ENCODE results near the gene AHCY. TPM values are rescaled to one million over a fixed set of nuclear protein-coding genes. Genes with fewer than 3 reads are reported as not detected.

Gene AHCY
- total RNA-seq, 1 donor from 2014 or later, result 199 TPM

DNA sequence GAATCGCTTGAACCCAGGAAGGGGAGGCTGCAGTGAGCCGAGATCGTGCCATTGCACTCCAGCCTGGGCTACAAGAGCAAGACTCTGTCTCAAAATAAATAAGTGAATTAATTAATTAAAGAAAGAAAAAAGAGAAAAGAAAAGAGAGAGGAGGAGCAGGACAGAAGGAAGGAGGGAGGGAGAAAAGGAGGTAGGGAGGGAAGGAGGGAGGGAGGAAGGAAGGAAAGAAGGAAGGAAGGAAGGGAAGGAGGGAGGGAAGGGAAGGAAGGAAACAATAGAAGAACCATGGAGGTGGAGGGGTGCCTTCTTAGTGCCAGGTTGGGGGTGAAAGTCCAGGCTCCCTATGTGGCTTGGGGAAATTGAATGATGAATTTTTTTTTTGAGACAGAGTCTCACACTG, 6.5 kb upstream of the AHCY start:
- no peaks in the 10 kb centered on the region for H3K36me3 ChIP-seq (ENCODE audit: control insufficient read depth, insufficient read depth, low read length)
- DNase-seq (ENCODE audit: low read depth), result no peak
- TF ChIP-seq, protein P1, sequence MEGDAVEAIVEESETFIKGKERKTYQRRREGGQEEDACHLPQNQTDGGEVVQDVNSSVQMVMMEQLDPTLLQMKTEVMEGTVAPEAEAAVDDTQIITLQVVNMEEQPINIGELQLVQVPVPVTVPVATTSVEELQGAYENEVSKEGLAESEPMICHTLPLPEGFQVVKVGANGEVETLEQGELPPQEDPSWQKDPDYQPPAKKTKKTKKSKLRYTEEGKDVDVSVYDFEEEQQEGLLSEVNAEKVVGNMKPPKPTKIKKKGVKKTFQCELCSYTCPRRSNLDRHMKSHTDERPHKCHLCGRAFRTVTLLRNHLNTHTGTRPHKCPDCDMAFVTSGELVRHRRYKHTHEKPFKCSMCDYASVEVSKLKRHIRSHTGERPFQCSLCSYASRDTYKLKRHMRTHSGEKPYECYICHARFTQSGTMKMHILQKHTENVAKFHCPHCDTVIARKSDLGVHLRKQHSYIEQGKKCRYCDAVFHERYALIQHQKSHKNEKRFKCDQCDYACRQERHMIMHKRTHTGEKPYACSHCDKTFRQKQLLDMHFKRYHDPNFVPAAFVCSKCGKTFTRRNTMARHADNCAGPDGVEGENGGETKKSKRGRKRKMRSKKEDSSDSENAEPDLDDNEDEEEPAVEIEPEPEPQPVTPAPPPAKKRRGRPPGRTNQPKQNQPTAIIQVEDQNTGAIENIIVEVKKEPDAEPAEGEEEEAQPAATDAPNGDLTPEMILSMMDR (IDR thresholded peaks at IDR 0.05; ENCODE audit: insufficient read depth, low read length, poor library complexity, severe bottlenecking), result no peak
- peaks cover 7% of the 10 kb centered on the region for H3K27me3 ChIP-seq (ENCODE audit: control insufficient read depth, insufficient read depth, low read length)
- no peak overlapping the region for H3K4me3 ChIP-seq (ENCODE audit: low read depth, low read length)

DNA sequence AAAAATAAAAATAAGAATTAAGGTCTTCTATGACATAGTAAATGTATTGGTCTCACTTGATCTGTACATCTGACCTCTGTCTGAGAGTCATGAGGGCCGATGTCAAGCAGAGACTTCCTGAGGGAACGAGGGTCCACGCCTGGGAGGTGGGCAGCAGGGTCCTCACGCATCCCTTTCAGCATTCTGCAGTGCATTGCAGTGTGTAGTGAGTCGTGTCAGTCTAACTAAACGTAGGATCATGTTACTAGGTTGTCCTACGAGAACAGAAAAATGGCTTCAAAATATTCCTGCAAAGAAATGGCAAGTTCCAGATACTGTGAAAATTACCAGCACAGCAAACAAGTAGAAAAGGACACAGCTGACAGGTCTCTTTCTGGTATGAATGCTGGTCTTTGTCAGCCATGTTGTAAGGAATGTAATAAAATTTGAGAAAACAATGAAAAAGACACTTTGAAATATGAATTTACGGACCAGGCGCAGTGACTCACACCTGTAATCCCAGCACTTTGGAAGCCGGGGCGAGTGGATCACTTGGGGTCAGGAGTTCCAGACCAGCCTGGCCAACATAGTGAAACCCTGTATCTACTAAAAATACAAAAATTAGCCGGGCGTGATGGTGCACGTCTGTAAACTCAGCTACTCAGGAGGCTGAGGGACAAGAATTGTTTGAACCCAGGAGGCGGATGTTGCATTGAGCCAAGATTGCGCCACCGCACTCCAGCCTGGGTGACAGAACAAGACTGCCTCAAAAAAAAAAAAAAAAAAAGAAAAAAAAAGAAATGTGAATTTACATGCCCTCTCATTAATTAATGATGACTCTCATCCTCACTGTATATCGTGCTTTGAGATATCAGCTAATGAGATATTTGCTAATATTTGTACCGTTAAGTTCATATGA, 2.4 kb upstream of the AHCY start:
- TF ChIP-seq, protein P1 (IDR thresholded peaks at IDR 0.05; ENCODE audit: insufficient read depth, low read length, poor library complexity, severe bottlenecking), result no peak
- Histone ChIP-seq H3K36me3 (ENCODE audit: control insufficient read depth, insufficient read depth, low read length) (no peaks in the 10 kb centered on the region), H3K4me3 (ENCODE audit: low read depth, low read length) (no peak overlapping the region), H3K27me3 (ENCODE audit: control insufficient read depth, insufficient read depth, low read length) (no peaks in the 10 kb centered on the region)
- DNase-seq (ENCODE audit: low read depth), result no peak

DNA sequence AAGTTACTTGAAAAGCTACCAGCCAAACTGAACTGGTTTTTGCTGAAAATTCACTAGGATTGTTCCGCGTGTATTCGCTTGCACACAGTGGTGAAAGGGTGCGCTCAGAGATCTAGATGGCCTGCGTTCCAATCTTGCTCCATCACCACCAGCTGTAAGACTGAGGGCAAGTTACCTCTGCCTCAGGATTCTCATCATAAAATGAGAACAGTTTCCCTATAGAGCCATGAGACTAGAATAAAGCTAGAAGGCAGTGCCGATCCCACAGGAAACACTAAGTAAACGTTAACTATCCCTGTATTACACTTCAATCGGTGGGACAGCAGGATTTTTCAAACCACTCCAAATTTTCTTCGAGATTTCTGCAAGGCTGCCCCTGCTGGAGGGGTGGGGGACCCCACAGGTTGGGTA, 838 bp downstream of the AHCY start:
- DNase-seq (ENCODE audit: low read depth), result no peak
- Histone ChIP-seq H3K27me3 (ENCODE audit: control insufficient read depth, insufficient read depth, low read length) (no peaks in the 10 kb centered on the region), H3K4me3 (ENCODE audit: low read depth, low read length) (peak overlapping the region; percentile 84), H3K36me3 (ENCODE audit: control insufficient read depth, insufficient read depth, low read length) (no peaks in the 10 kb centered on the region)
- TF ChIP-seq, protein P1 (IDR thresholded peaks at IDR 0.05; ENCODE audit: insufficient read depth, low read length, poor library complexity, severe bottlenecking), result no peak

DNA sequence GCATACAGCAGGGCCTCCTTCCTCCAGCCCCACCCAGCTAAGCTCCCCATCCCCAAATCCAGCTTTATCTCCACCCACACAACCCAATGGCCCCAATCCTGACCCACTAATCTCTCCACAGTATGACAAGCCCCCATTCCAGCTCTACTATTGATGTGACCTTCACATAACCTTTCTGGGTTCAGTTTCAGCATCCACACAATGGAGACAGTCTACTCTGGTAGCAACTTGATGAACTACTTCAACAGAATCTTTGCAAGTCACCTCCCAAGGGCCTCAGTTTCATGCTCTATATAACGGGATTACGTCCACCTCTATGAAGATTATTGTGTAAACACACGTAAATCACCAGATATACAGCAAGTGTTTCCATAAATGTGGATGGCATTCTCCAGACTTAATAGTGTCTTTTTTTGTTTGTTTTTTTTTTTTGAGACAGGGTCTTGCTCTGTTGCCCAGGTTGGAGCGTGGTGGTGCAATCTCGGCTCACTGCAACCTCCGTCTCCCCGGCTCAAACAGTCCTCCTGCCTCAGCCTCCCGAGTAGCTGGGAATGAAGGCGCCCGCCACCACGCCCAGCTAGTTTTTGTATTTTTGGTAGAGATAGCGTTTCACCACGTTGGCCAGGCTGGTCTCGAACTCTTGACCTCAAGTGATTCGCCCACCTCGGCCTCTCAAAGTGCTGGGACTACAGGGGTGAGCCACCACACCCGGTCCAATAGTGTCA, 1.4 kb downstream of the AHCY start:
- DNase-seq (ENCODE audit: low read depth), result no peak
- Histone ChIP-seq H3K27me3 (ENCODE audit: control insufficient read depth, insufficient read depth, low read length) (no peaks in the 10 kb centered on the region), H3K4me3 (ENCODE audit: low read depth, low read length) (peak overlapping the region; percentile 84), H3K36me3 (ENCODE audit: control insufficient read depth, insufficient read depth, low read length) (no peaks in the 10 kb centered on the region)
- TF ChIP-seq, protein P1 (IDR thresholded peaks at IDR 0.05; ENCODE audit: insufficient read depth, low read length, poor library complexity, severe bottlenecking), result no peak

DNA sequence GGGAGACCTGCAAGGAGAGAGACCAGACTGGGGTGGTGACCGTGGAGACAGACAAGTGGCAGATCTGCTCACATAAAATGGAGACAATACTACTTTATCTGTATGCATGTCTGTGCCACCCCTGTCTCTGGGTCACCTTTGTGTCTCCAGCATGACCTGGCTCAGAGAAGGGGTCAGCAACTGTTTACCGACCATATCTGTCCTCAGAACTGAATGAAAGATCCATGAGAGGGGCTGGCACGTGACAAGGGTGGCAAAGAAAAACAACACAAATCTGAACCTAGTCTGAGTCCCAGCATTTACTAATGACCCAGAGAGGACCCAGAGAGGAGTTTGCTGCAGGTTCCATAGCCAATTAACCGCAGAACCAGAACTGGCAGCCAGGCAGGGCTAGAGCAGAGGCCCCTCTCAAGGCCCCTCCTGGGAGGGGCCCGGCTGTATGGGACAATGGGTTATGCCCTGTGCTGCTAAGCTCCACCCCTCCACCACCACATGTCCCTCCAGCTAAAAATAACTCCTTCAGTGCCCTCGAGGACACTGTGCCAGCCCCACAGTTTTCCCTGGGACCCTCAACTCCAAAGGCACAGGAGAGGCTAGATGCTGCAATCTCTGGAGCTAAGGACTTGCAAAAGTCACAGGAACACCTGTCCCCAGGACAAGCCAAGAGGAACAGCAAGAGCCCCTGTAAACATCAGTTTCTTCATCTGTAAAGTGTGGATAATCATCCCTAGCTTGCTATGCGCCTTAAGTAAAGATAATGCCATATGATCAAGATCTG, 2.2 kb downstream of the AHCY start:
- no peak overlapping the region for H3K4me3 ChIP-seq (ENCODE audit: low read depth, low read length)
- no peak for DNase-seq (ENCODE audit: low read depth)
- H3K27me3 ChIP-seq (ENCODE audit: control insufficient read depth, insufficient read depth, low read length), result no peaks in the 10 kb centered on the region
- H3K36me3 ChIP-seq (ENCODE audit: control insufficient read depth, insufficient read depth, low read length), result no peaks in the 10 kb centered on the region
- TF ChIP-seq, protein P1 (IDR thresholded peaks at IDR 0.05; ENCODE audit: insufficient read depth, low read length, poor library complexity, severe bottlenecking), result no peak

Data from kidney epithelial cell (primary cell).